Omental fat pad (tissue), 4 donors: ENCODE measurements around the gene CERT1. TPM values are rescaled to one million over a fixed set of nuclear protein-coding genes. Genes with fewer than 3 reads are reported as not detected.

Experiments
- ATAC-seq: fragments of 150-250 bp; one replicate; pipeline ENCODE4 v1.9.1; 2016; ENCODE audit warnings: mild to moderate bottlenecking, moderate library complexity; ENCODE audit not compliant: low FRiP score
- DNase-seq: peaks from one replicate; pipeline ENCODE4 v3.0.0-alpha.2; 2019; ENCODE audit warnings: low spot score
- CTCF ChIP-seq, 3 donors: fragments of 450-650 bp; IDR thresholded peaks; one replicate each; pipeline ENCODE4 v1.5.1; 2016 to 2017; ENCODE audit warnings: antibody characterized with exemption in 3 of 3, mild to moderate bottlenecking in 3 of 3, moderate library complexity in 2 of 3
- total RNA-seq, 4 donors: library from RNA; depleted of rRNA; stranded (reverse); fragments of >200 nt; gene quantifications; one replicate each; pipeline ENCODE4 v1.1.0, GENCODE V29; 2016

The CERT1 gene
- total RNA-seq, 4 donors from 2014 or later, result 36.2 to 71.3 (median 53.7) TPM

- DNase-seq (no peak), ATAC-seq (no peak)
- TF ChIP-seq CTCF (IDR thresholded peaks at IDR 0.05), result no peak
These were observed 11.8 kb upstream of the CERT1 start for GRCh38 chr5:75523275-75523674.

GRCh38 chr5:75522542-75522941 lies 11.1 kb upstream of the CERT1 start:
- ATAC-seq (no peak), DNase-seq (no peak)
- no peak for TF ChIP-seq CTCF (IDR thresholded peaks at IDR 0.05)

GRCh38 chr5:75522025-75522424 lies 10.6 kb upstream of the CERT1 start:
- DNase-seq, result no peak
- no peak for ATAC-seq
- TF ChIP-seq CTCF (IDR thresholded peaks at IDR 0.05), result no peak

- no peak for DNase-seq
- no peak for ATAC-seq
- no peak for TF ChIP-seq CTCF (IDR thresholded peaks at IDR 0.05)
These were observed 9.8 kb upstream of the CERT1 start for GRCh38 chr5:75521195-75521594.

- DNase-seq (no peak), ATAC-seq (no peak)
- TF ChIP-seq CTCF (IDR thresholded peaks at IDR 0.05), result no peak
These were observed 8.3 kb upstream of the CERT1 start for GRCh38 chr5:75519761-75520160.

GRCh38 chr5:75514323-75514722 lies 2.9 kb upstream of the CERT1 start:
- DNase-seq, result no peak
- no peak for TF ChIP-seq CTCF (IDR thresholded peaks at IDR 0.05)

GRCh38 chr5:75513841-75514240 lies 2.4 kb upstream of the CERT1 start:
- no peak for TF ChIP-seq CTCF (IDR thresholded peaks at IDR 0.05)
- DNase-seq (no peak), ATAC-seq (no peak)

More at GRCh38 chr5:75514323-75514722, 2.9 kb upstream of the CERT1 start:
- ATAC-seq, result no peak
